Ishikawa (cell line): Measurements from ENCODE around the gene CIITA.

Source experiments
- CEBPB ChIP-seq: IDR thresholded peaks from 2 replicates; pipeline ENCODE4 v1.6.1; 2012
- CREB1 ChIP-seq: IDR thresholded peaks from 2 replicates; pipeline ENCODE4 v1.6.1; 2012; ENCODE audit warnings: low read depth
- EGR1 ChIP-seq: IDR thresholded peaks from 2 replicates; pipeline ENCODE4 v1.6.1; 2012
- EP300 ChIP-seq: IDR thresholded peaks from 2 replicates; pipeline ENCODE4 v1.6.1; 2012; ENCODE audit warnings: borderline replicate concordance
- FOXM1 ChIP-seq: IDR thresholded peaks from 2 replicates; pipeline ENCODE4 v1.6.1; 2012; ENCODE audit warnings: low read depth, borderline replicate concordance
- NFIC ChIP-seq: IDR thresholded peaks from 2 replicates; pipeline ENCODE4 v1.6.1; 2012
- RAD21 ChIP-seq: IDR thresholded peaks from 2 replicates; pipeline ENCODE4 v1.6.1; 2012; ENCODE audit warnings: low read depth
- TAF1 ChIP-seq: IDR thresholded peaks from 2 replicates; pipeline ENCODE4 v1.6.1; 2012; ENCODE audit warnings: low read depth, mild to moderate bottlenecking
- TCF12 ChIP-seq: IDR thresholded peaks from 2 replicates; pipeline ENCODE4 v1.6.1; 2012; ENCODE audit warnings: low read depth
- TEAD4 ChIP-seq: IDR thresholded peaks from 2 replicates; pipeline ENCODE4 v1.6.1; 2012
- YY1 ChIP-seq: IDR thresholded peaks from 2 replicates; pipeline ENCODE4 v1.6.1; 2012; ENCODE audit warnings: low read depth
- ZBTB7A ChIP-seq: IDR thresholded peaks from 2 replicates; pipeline ENCODE4 v1.6.1; 2012; ENCODE audit warnings: low read depth
- TF ChIP-seq, protein P1 (sequence below): IDR thresholded peaks from 2 replicates; pipeline ENCODE4 v1.6.1; 2012; ENCODE audit warnings: low read depth, mild to moderate bottlenecking
- TF ChIP-seq, protein P2 (sequence below): IDR thresholded peaks from 2 replicates; pipeline ENCODE4 v1.6.1; 2012
- TF ChIP-seq, protein P3 (sequence below): IDR thresholded peaks from 2 replicates; pipeline ENCODE4 v1.6.1; 2012

Gene CIITA

DNA sequence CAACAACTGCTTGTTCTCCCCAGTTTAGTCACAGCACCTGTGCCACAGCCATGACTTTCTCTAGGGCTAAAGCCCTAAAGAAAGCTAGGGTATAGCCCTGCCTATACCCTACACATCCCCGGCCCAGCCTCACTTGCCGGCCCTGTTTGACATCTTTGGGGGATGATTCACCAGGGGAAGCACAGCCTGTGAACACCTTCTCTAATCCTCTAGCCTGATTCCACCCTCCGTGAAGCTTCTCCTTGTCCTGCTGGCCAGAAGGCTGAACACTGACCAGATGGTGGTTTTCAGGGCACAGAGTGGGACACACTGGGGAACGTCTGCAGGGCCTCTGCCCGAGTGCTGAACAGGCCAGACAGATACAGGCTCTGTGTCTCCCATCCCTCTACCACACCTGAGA, 73.4 kb downstream of the CIITA start:
- TF ChIP-seq FOXM1 (no peak), YY1 (no peak), TEAD4 (no peak), EP300 (no peak), RAD21 (no peak), CEBPB (no peak), EGR1 (no peak), TAF1 (no peak), CREB1 (no peak), ZBTB7A (no peak), NFIC (no peak), TCF12 (no peak)
- TF ChIP-seq, protein P1, sequence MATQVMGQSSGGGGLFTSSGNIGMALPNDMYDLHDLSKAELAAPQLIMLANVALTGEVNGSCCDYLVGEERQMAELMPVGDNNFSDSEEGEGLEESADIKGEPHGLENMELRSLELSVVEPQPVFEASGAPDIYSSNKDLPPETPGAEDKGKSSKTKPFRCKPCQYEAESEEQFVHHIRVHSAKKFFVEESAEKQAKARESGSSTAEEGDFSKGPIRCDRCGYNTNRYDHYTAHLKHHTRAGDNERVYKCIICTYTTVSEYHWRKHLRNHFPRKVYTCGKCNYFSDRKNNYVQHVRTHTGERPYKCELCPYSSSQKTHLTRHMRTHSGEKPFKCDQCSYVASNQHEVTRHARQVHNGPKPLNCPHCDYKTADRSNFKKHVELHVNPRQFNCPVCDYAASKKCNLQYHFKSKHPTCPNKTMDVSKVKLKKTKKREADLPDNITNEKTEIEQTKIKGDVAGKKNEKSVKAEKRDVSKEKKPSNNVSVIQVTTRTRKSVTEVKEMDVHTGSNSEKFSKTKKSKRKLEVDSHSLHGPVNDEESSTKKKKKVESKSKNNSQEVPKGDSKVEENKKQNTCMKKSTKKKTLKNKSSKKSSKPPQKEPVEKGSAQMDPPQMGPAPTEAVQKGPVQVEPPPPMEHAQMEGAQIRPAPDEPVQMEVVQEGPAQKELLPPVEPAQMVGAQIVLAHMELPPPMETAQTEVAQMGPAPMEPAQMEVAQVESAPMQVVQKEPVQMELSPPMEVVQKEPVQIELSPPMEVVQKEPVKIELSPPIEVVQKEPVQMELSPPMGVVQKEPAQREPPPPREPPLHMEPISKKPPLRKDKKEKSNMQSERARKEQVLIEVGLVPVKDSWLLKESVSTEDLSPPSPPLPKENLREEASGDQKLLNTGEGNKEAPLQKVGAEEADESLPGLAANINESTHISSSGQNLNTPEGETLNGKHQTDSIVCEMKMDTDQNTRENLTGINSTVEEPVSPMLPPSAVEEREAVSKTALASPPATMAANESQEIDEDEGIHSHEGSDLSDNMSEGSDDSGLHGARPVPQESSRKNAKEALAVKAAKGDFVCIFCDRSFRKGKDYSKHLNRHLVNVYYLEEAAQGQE = no peak
- TF ChIP-seq, protein P2, sequence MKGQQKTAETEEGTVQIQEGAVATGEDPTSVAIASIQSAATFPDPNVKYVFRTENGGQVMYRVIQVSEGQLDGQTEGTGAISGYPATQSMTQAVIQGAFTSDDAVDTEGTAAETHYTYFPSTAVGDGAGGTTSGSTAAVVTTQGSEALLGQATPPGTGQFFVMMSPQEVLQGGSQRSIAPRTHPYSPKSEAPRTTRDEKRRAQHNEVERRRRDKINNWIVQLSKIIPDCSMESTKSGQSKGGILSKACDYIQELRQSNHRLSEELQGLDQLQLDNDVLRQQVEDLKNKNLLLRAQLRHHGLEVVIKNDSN = no peak
- TF ChIP-seq, protein P3, sequence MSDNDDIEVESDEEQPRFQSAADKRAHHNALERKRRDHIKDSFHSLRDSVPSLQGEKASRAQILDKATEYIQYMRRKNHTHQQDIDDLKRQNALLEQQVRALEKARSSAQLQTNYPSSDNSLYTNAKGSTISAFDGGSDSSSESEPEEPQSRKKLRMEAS = no peak

DNA sequence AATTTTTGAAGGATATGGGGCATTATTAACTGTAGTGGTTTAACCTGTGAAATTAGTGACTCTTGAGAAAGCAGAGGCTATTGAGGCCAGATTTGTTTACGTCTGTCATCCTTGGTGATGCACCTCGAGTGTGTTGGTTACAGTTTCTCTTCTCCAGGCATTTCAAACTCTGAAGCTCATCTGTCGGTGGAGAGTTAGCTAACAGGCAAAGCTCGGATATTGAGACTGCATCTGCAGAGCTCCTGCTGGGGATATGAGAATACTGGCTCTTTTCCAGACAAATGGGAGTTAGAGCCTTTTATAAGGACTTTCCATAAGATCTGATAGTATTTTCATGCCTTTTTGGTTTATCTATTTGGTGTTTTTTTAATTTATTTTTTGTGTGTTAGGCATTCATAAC, 74.0 kb downstream of the CIITA start:
- TF ChIP-seq, protein P3 = no peak
- TF ChIP-seq, protein P1 = no peak
- TF ChIP-seq NFIC (no peak), TCF12 (no peak), EGR1 (no peak)

DNA sequence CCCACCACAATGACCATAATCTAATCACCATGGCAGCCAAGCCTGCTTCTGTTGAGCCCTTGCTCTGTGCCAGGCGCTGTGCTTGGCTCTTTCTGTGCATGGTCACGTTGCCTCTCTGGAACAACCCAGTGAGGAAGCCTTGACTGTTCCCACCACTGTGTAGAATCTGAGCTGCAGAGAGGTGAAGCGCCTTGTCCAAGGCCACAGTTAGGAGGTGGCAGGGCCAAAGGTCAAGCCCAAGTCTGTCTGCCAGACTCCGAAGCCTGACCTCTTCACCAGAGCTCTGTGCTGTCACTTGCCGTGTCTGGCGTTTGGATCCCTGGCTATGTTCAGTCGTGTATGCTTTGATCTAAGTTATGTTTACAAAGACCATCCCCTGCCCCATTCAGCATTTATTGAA, 77.9 kb downstream of the CIITA start:
- TF ChIP-seq NFIC = no peak

DNA sequence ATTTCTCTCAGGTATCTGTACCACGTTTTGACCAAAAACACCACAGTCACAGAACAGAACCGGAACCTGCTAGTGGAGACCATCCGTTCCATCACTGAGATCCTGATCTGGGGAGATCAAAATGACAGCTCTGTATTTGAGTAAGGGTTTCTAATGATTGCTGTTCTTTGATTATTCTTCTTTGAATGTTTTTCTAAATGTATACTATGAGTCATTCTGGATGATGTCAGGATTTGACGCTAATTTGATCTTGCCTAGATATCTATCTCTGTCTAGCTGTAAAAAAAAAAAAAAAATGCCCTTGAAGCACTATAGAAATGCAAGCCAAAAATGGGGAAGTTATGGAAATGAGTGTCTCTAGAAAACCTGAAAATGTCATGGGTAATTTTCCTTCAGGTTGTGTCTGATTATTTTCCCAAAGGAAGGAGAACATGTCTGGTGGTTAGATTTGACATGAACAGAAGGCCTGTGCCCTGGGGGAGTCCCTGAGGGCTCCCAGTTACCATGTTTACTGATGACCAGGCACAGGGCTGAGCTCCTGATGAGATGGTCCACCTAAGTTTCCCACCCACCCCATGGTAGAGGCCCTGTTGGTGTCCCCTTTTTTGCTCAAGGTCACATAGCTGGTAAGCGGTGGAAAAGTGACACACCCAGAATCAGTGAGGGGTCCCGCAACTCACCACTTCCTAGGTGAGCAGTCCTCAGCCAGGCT, 80.9 kb downstream of the CIITA start:
- no peak for TF ChIP-seq RAD21
- TF ChIP-seq, protein P1 = no peak
- TF ChIP-seq, protein P2 = no peak
- TF ChIP-seq, protein P3 = no peak
- no peak for TF ChIP-seq EP300
- TF ChIP-seq EGR1 = no peak
- TF ChIP-seq CREB1 = no peak
- TF ChIP-seq ZBTB7A = no peak
- no peak for TF ChIP-seq TCF12
- TF ChIP-seq CEBPB = no peak
- TF ChIP-seq TEAD4 = no peak
- TF ChIP-seq FOXM1 = no peak
- no peak for TF ChIP-seq TAF1
- TF ChIP-seq NFIC = no peak
- TF ChIP-seq YY1 = no peak

DNA sequence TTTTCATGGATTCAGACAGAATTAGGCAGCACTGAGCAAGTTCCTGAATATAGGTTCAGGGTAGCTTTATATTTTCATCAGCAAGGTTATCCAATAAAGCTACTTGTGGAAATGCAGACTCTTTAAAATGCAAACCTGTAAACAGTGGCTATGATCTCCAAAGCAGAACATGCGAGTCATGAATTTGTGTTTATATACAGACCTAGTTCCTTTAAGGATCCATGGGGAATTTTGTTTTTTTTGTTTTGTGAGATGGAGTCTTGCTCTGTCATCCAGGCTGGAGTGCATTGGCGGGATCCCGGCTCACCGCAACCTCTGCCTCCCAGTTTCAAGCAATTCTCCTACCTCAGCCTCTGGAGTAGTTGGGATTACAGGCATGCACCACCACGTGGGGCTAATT, 82.2 kb downstream of the CIITA start:
- TF ChIP-seq EP300 (no peak), ZBTB7A (no peak), TCF12 (no peak), TAF1 (no peak)
- TF ChIP-seq, protein P3 = no peak
